Endothelial cell of umbilical vein (primary cell): ENCODE results near the gene SRPK2. TPM values are rescaled to one million over a fixed set of nuclear protein-coding genes. Genes with fewer than 3 reads are reported as not detected.

ENCODE experiments used
- BruUV-seq: library from RNA; stranded (reverse); fragments of 400-500 nt; replicated peaks from 2 replicates; lab custom pipeline; 2021; lab: Mats Ljungman, UMichigan
- CTCF ChIA-PET: fragments of 300-600, 350-600 bp; sonication (Branson Sonifier 250); formaldehyde crosslinking; loops from one replicate; lab custom pipeline; 2021; ENCODE audit warnings: antibody characterized with exemption, inconsistent platforms; lab: Charles Lee
- POLR2A ChIA-PET: fragments of 300-600, 350-600 bp; sonication (Branson Sonifier 250); formaldehyde crosslinking; loops from one replicate; lab custom pipeline; 2021; ENCODE audit warnings: antibody characterized with exemption, inconsistent platforms; lab: Charles Lee
- DNase-seq: peaks from one replicate; pipeline ENCODE4 v3.0.0-alpha.2; 2011; ENCODE audit warnings: low read depth, low spot score
- FAIRE-seq: peaks from 2 replicates; lab custom pipeline; 2011; peaks lifted over from hg19 to GRCh38; lab: Jason Lieb, UNC
- H2AFZ ChIP-seq: 2 replicates; pipeline ENCODE4 v1.6.0; 2012; ENCODE audit warnings: low read depth, low read length, control low read depth, inconsistent platforms
- H3K27ac ChIP-seq: 2 replicates; pipeline ENCODE4 v1.5.1; 2011; ENCODE audit warnings: low read depth, mild to moderate bottlenecking, control low read depth, low read length, moderate library complexity; ENCODE audit not compliant: insufficient read depth
- H3K27me3 ChIP-seq, 2 experiments: 2 replicates each; pipeline versions ENCODE4 v1.6.0 to v1.6.1; 2011; ENCODE audit warnings: low read length in 2 of 2, mixed read lengths in 1 of 2; ENCODE audit not compliant: control insufficient read depth in 2 of 2, insufficient read depth in 2 of 2
- H3K36me3 ChIP-seq, 2 experiments: 2 replicates in 1 of 2; 3 replicates in 1 of 2; pipeline ENCODE4 v1.5.1; 2011; ENCODE audit warnings: low read length in 2 of 2, mild to moderate bottlenecking in 1 of 2, moderate library complexity in 1 of 2; ENCODE audit not compliant: control insufficient read depth in 2 of 2, insufficient read depth in 2 of 2; ENCODE audit errors: extremely low read depth in 1 of 2
- H3K4me1 ChIP-seq: 3 replicates; pipeline ENCODE4 v1.5.1; 2011; ENCODE audit warnings: mild to moderate bottlenecking, low read length; ENCODE audit not compliant: control insufficient read depth, insufficient read depth; ENCODE audit errors: extremely low read depth
- H3K4me2 ChIP-seq: 2 replicates; pipeline ENCODE4 v1.6.1; 2011; ENCODE audit warnings: low read length, control low read depth, mixed read lengths; ENCODE audit not compliant: insufficient read depth
- H3K4me3 ChIP-seq, 3 experiments: fragments of 200-600 bp in 1 of 3; sonication (generic), shearing (Covaris generic) in 1 of 3; replicated peaks in 1 of 3; 2 replicates each; pipeline ENCODE4 v1.5.1; 2011 to 2016; ENCODE audit warnings: control low read depth in 3 of 3, low read length in 3 of 3, mild to moderate bottlenecking in 2 of 3, inconsistent platforms in 1 of 3, low read depth in 1 of 3, moderate library complexity in 1 of 3; ENCODE audit not compliant: insufficient read depth in 1 of 3
- H3K79me2 ChIP-seq: 2 replicates; pipeline ENCODE4 v1.6.0; 2012; ENCODE audit warnings: low read length, inconsistent platforms; ENCODE audit not compliant: control insufficient read depth, insufficient read depth
- H3K9ac ChIP-seq: replicated peaks from 2 replicates; pipeline ENCODE3; 2011; ENCODE audit warnings: low read length, control low read depth; ENCODE audit not compliant: insufficient read depth; ENCODE audit errors: extremely low read depth
- H3K9me1 ChIP-seq: replicated peaks from 3 replicates; pipeline ENCODE4 v1.6.0; 2011; ENCODE audit warnings: mild to moderate bottlenecking, low read length; ENCODE audit not compliant: control insufficient read depth, insufficient read depth; ENCODE audit errors: extremely low read depth
- H3K9me3 ChIP-seq: replicated peaks from 2 replicates; pipeline ENCODE4 v1.5.1; 2012; ENCODE audit warnings: low read length, inconsistent platforms; ENCODE audit not compliant: control insufficient read depth, insufficient read depth
- H4K20me1 ChIP-seq: replicated peaks from 2 replicates; pipeline ENCODE3; 2011; ENCODE audit warnings: mild to moderate bottlenecking, low read length; ENCODE audit not compliant: control insufficient read depth, insufficient read depth; ENCODE audit errors: extremely low read depth
- EZH2 ChIP-seq: IDR thresholded peaks from 2 replicates; pipeline ENCODE4 v1.6.1; 2012; ENCODE audit warnings: borderline replicate concordance, low read depth, mild to moderate bottlenecking, moderate library complexity, low read length, inconsistent platforms; ENCODE audit not compliant: severe bottlenecking
- FOS ChIP-seq: IDR thresholded peaks from 2 replicates; pipeline ENCODE4 v1.6.1; 2011; ENCODE audit warnings: mild to moderate bottlenecking, low read length, moderate library complexity, borderline replicate concordance; ENCODE audit not compliant: insufficient read depth
- GATA2 ChIP-seq: IDR thresholded peaks from 2 replicates; pipeline ENCODE4 v1.7.0; 2011; ENCODE audit warnings: low read depth, mild to moderate bottlenecking, moderate library complexity, mixed read lengths, low read length; ENCODE audit not compliant: insufficient read length, insufficient read depth
- JUN ChIP-seq: IDR thresholded peaks from 2 replicates; pipeline ENCODE4 v1.6.1; 2011; ENCODE audit warnings: borderline replicate concordance, low read depth; ENCODE audit not compliant: insufficient read length, insufficient read depth
- MYC ChIP-seq: IDR thresholded peaks from one replicate; pipeline ENCODE4 v1.6.1; 2011; ENCODE audit warnings: mild to moderate bottlenecking, low read depth, low read length
- POLR2A ChIP-seq: IDR thresholded peaks from 2 replicates; pipeline ENCODE4 v1.6.1; 2012; ENCODE audit warnings: low read depth, mild to moderate bottlenecking, control low read depth, low read length
- POLR2AphosphoS5 ChIP-seq: IDR thresholded peaks from 2 replicates; pipeline ENCODE4 v1.6.1; 2012; ENCODE audit warnings: low read depth, mild to moderate bottlenecking, control low read depth, low read length, moderate library complexity; ENCODE audit not compliant: insufficient read depth
- dilution Hi-C: fragments of 300-500 bp; cut with MboI; formaldehyde crosslinking; loops from one replicate; pipeline ENCODE4 v1.15.0; 2019; ENCODE audit warnings: low sequenced_read_pairs; ENCODE audit not compliant: extremely low pct_ligation_motif_present
- intact Hi-C: fragments of 100-400 bp; cut with micrococcal nuclease; formaldehyde crosslinking; loops from one replicate; pipeline ENCODE4 v1.10.0; 2022
- polyA plus RNA-seq, 4 experiments: library from polyadenylated mRNA; depleted of rRNA in 3 of 4; stranded (reverse) in 3 of 4; unstranded in 1 of 4; fragments of >200 nt; gene quantifications; 2 replicates each; pipeline versions ENCODE4 v1.2.1 to v1.2.3, GENCODE V29; 2011 to 2012; ENCODE audit warnings: missing spikeins in 1 of 4
- total RNA-seq: library from RNA; stranded (reverse); gene quantifications from 2 replicates; pipeline ENCODE4 v1.2.3, GENCODE V29; 2021
- TF ChIP-seq, protein P1 (sequence below), 2 donors: IDR thresholded peaks; 1 replicate in 1 of 2; 2 replicates in 1 of 2; pipeline ENCODE4 v1.5.1; 2011; ENCODE audit warnings: low read length in 2 of 2, mild to moderate bottlenecking in 2 of 2, moderate library complexity in 2 of 2, control low read depth in 1 of 2, inconsistent platforms in 1 of 2, low read depth in 1 of 2; ENCODE audit not compliant: insufficient read depth in 1 of 2; ENCODE audit errors: extremely low read depth in 1 of 2
- TF ChIP-seq, protein P2 (sequence below): IDR thresholded peaks from 2 replicates; pipeline ENCODE4 v1.6.1; 2011; ENCODE audit not compliant: insufficient read depth, insufficient read length

SRPK2 gene
- total and polyA plus RNA-seq, 2 donors (not counting 3 experiments of a cell fraction or from before 2014, with no cell fraction given) = 13.4 to 55.2 TPM

DNA sequence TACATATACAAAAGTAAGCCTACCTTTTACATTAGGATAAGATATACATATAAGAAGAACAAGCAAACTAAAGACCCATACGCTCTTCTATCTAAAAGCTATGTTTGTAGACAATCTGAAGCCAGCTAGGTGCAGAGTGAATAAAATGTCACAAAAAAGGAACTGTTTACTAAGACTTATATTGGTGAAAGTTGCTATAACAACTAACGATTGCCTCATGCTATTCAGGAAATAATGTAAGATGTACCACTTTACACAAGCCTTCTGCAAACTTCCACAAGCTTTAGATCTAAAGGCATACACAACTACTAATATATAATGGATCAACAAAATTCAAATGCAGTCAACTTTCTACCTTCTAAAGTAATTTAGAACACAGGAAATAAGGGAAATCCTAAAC is 175.1 kb downstream of the SRPK2 start:
- Histone ChIP-seq H3K9ac (no peak overlapping the region), H2AFZ (no peak overlapping the region), H3K9me1 (no peaks in the 10 kb centered on the region), H3K9me3 (no peaks in the 10 kb centered on the region), H4K20me1 (no peaks in the 10 kb centered on the region), H3K4me1 (no peaks in the 10 kb centered on the region), H3K4me2 (no peak overlapping the region), H3K27me3 (no peaks in the 10 kb centered on the region), H3K27ac (no peak overlapping the region), H3K4me3 (no peak overlapping the region), H3K36me3 (no peaks in the 10 kb centered on the region), H3K79me2 (peaks cover 63% of the 10 kb centered on the region)
- POLR2A ChIA-PET = no interaction called here
- no peak for DNase-seq
- CTCF ChIA-PET = interaction anchor here (1.1 kb wide), 1 partner anchor 12 kb away, joined by 4 read pairs; no protein-coding TSS in a partner anchor
- BruUV-seq = no TSS peak
- no peak for FAIRE-seq
- TF ChIP-seq POLR2AphosphoS5 = no peak
- TF ChIP-seq, protein P1, sequence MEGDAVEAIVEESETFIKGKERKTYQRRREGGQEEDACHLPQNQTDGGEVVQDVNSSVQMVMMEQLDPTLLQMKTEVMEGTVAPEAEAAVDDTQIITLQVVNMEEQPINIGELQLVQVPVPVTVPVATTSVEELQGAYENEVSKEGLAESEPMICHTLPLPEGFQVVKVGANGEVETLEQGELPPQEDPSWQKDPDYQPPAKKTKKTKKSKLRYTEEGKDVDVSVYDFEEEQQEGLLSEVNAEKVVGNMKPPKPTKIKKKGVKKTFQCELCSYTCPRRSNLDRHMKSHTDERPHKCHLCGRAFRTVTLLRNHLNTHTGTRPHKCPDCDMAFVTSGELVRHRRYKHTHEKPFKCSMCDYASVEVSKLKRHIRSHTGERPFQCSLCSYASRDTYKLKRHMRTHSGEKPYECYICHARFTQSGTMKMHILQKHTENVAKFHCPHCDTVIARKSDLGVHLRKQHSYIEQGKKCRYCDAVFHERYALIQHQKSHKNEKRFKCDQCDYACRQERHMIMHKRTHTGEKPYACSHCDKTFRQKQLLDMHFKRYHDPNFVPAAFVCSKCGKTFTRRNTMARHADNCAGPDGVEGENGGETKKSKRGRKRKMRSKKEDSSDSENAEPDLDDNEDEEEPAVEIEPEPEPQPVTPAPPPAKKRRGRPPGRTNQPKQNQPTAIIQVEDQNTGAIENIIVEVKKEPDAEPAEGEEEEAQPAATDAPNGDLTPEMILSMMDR (IDR thresholded peaks at IDR 0.05; ENCODE audit: extremely low read depth in 1 of 2, insufficient read depth in 1 of 2, low read depth in 1 of 2, low read length in 2 of 2) = no peak
- TF ChIP-seq, protein P2, sequence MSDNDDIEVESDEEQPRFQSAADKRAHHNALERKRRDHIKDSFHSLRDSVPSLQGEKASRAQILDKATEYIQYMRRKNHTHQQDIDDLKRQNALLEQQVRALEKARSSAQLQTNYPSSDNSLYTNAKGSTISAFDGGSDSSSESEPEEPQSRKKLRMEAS = no peak
- no peak for TF ChIP-seq POLR2A
- no peak for TF ChIP-seq FOS
- TF ChIP-seq GATA2 = no peak
- TF ChIP-seq JUN = no peak
- no peak for TF ChIP-seq EZH2
- TF ChIP-seq MYC = no peak
- dilution Hi-C loops = no loop called here
- intact Hi-C loops = no loop called here
